H1 (cell line): Measurements from ENCODE around the gene THAP4. TPM values are rescaled to one million over a fixed set of nuclear protein-coding genes. Genes with fewer than 3 reads are reported as not detected.

Experiments
- CTCF ChIA-PET: fragments of 300-600 bp; sonication (Branson Sonifier 250); formaldehyde crosslinking; loops from one replicate; lab custom pipeline; 2021; ENCODE audit not compliant: partially characterized antibody; lab: Charles Lee
- POLR2A ChIA-PET: fragments of 300-600 bp; sonication (Branson Sonifier 250); formaldehyde crosslinking; loops from one replicate; lab custom pipeline; 2021; ENCODE audit warnings: inconsistent platforms; ENCODE audit not compliant: partially characterized antibody; lab: Charles Lee
- DNase-seq, 2 experiments: peaks; one replicate each; pipeline versions ENCODE4 v3.0.0 to v3.0.0-alpha.2; 2010 to 2022; ENCODE audit warnings: low spot score in 2 of 2, low read depth in 1 of 2, mixed read lengths in 1 of 2
- FAIRE-seq: peaks from 2 replicates; lab custom pipeline; 2011; peaks lifted over from hg19 to GRCh38; lab: Jason Lieb, UNC
- H2AFZ ChIP-seq: 2 replicates; pipeline ENCODE4 v1.8.1; 2012; ENCODE audit warnings: low read length, inconsistent platforms
- H2AK5ac ChIP-seq: 2 replicates; pipeline ENCODE4 v1.6.1; 2013; ENCODE audit warnings: low read depth, low read length
- H2BK120ac ChIP-seq: replicated peaks from 2 replicates; pipeline ENCODE3; 2013; ENCODE audit warnings: low read depth, low read length, inconsistent platforms
- H2BK12ac ChIP-seq: 2 replicates; pipeline ENCODE4 v1.6.1; 2013; ENCODE audit warnings: low read depth, low read length
- H2BK15ac ChIP-seq: 2 replicates; pipeline ENCODE4 v1.6.1; 2013; ENCODE audit warnings: low read length
- H2BK20ac ChIP-seq: 2 replicates; pipeline ENCODE4 v1.6.1; 2013; ENCODE audit warnings: low read length
- H2BK5ac ChIP-seq: 2 replicates; pipeline ENCODE4 v1.6.1; 2013; ENCODE audit warnings: low read depth, low read length
- H3K14ac ChIP-seq: 2 replicates; pipeline ENCODE4 v1.6.1; 2013; ENCODE audit warnings: inconsistent platforms; ENCODE audit not compliant: insufficient read length
- H3K18ac ChIP-seq: 2 replicates; pipeline ENCODE4 v1.6.1; 2013; ENCODE audit warnings: low read length; ENCODE audit errors: extremely low read depth
- H3K23ac ChIP-seq: 2 replicates; pipeline ENCODE4 v1.6.1; 2013; ENCODE audit warnings: inconsistent platforms; ENCODE audit not compliant: insufficient read length
- H3K23me2 ChIP-seq: 2 replicates; pipeline ENCODE4 v1.6.1; 2013; ENCODE audit warnings: low read depth, low read length
- H3K27ac ChIP-seq: 2 replicates; pipeline ENCODE4 v1.6.1; 2011; ENCODE audit warnings: low read depth, low read length, inconsistent platforms
- H3K27me3 ChIP-seq, 4 experiments: replicated peaks in 1 of 4; 1 replicate in 1 of 4; 2 replicates in 3 of 4; pipeline versions ENCODE4 v1.6.1 to v1.8.1; 2011 to 2013; ENCODE audit warnings: low read length in 3 of 4, mild to moderate bottlenecking in 3 of 4, inconsistent platforms in 2 of 4, mixed read lengths in 2 of 4, moderate library complexity in 1 of 4; ENCODE audit not compliant: control insufficient read depth in 3 of 4, insufficient read depth in 3 of 4; ENCODE audit errors: extremely low read depth in 1 of 4
- H3K36me3 ChIP-seq, 4 experiments: 2 replicates each; pipeline versions ENCODE4 v1.6.1 to v1.8.1; 2011 to 2013; ENCODE audit warnings: mild to moderate bottlenecking in 4 of 4, low read length in 3 of 4, moderate library complexity in 2 of 4, control low read depth in 1 of 4, inconsistent platforms in 1 of 4; ENCODE audit not compliant: insufficient read depth in 4 of 4, control insufficient read depth in 2 of 4
- H3K4ac ChIP-seq: replicated peaks from 2 replicates; pipeline ENCODE3; 2013; ENCODE audit warnings: low read length, low read depth, mixed read lengths, inconsistent platforms; ENCODE audit not compliant: insufficient read length
- H3K4me1 ChIP-seq, 4 experiments: replicated peaks in 1 of 4; 1 replicate in 1 of 4; 2 replicates in 3 of 4; pipeline versions ENCODE4 v1.6.1 to v1.8.1; 2011 to 2013; ENCODE audit warnings: low read length in 3 of 4, inconsistent platforms in 2 of 4, mixed read lengths in 1 of 4; ENCODE audit not compliant: insufficient read depth in 4 of 4, control insufficient read depth in 3 of 4
- H3K4me2 ChIP-seq, 2 experiments: 2 replicates each; pipeline versions ENCODE4 v1.6.1 to v1.8.1; 2011 to 2013; ENCODE audit warnings: low read depth in 2 of 2, low read length in 2 of 2, control low read depth in 1 of 2, inconsistent platforms in 1 of 2, mild to moderate bottlenecking in 1 of 2; ENCODE audit not compliant: insufficient read depth in 1 of 2
- H3K4me3 ChIP-seq, 4 experiments: fragments of 200-600, 300-600 bp in 1 of 4; sonication (generic), shearing (Covaris generic), sonication (Bioruptor Twin) in 1 of 4; 2 replicates each; pipeline versions ENCODE4 v1.5.1 to v1.8.1; 2011 to 2016; ENCODE audit warnings: low read length in 4 of 4, low read depth in 3 of 4, control low read depth in 2 of 4, inconsistent platforms in 2 of 4, mild to moderate bottlenecking in 2 of 4, mixed read lengths in 1 of 4, moderate library complexity in 1 of 4; ENCODE audit not compliant: insufficient read depth in 2 of 4; ENCODE audit errors: extremely low read depth in 1 of 4
- H3K56ac ChIP-seq: replicated peaks from 2 replicates; pipeline ENCODE3; 2013; ENCODE audit warnings: low read depth, mild to moderate bottlenecking, mixed read lengths, low read length, inconsistent platforms; ENCODE audit not compliant: insufficient read length
- H3K79me1 ChIP-seq: 2 replicates; pipeline ENCODE4 v1.6.1; 2013; ENCODE audit warnings: low read depth, low read length, control low read depth
- H3K79me2 ChIP-seq, 2 experiments: 2 replicates each; pipeline versions ENCODE4 v1.6.1 to v1.8.1; 2012 to 2013; ENCODE audit warnings: low read length in 2 of 2, mild to moderate bottlenecking in 2 of 2, inconsistent platforms in 1 of 2; ENCODE audit not compliant: insufficient read depth in 2 of 2, control insufficient read depth in 1 of 2
- H3K9ac ChIP-seq, 4 experiments: replicated peaks in 1 of 4; 1 replicate in 1 of 4; 2 replicates in 3 of 4; pipeline versions ENCODE4 v1.6.1 to v1.8.1; 2011 to 2013; ENCODE audit warnings: low read depth in 3 of 4, low read length in 3 of 4, control low read depth in 2 of 4, mild to moderate bottlenecking in 2 of 4, moderate library complexity in 2 of 4, inconsistent platforms in 1 of 4; ENCODE audit errors: extremely low read depth in 1 of 4
- H3K9me3 ChIP-seq, 2 experiments: 2 replicates each; pipeline versions ENCODE4 v1.6.1 to v1.8.1; 2012 to 2013; ENCODE audit warnings: mild to moderate bottlenecking in 2 of 2, moderate library complexity in 2 of 2, control low read depth in 1 of 2, inconsistent platforms in 1 of 2, low read depth in 1 of 2, low read length in 1 of 2, mixed read lengths in 1 of 2; ENCODE audit not compliant: insufficient read depth in 2 of 2
- H4K20me1 ChIP-seq, 2 experiments: replicated peaks in 1 of 2; 2 replicates each; pipeline versions ENCODE3 to v1.8.1; 2011 to 2013; ENCODE audit warnings: inconsistent platforms in 2 of 2, low read length in 2 of 2, mild to moderate bottlenecking in 1 of 2; ENCODE audit not compliant: insufficient read depth in 2 of 2, control insufficient read depth in 1 of 2
- H4K5ac ChIP-seq: 2 replicates; pipeline ENCODE4 v1.6.1; 2013; ENCODE audit warnings: low read length, low read depth, mixed read lengths, inconsistent platforms; ENCODE audit not compliant: insufficient read length
- H4K8ac ChIP-seq: 2 replicates; pipeline ENCODE4 v1.8.0; 2013; ENCODE audit warnings: mild to moderate bottlenecking, moderate library complexity, low read length, inconsistent platforms; ENCODE audit not compliant: insufficient read depth; ENCODE audit errors: extremely low read depth
- H4K91ac ChIP-seq: replicated peaks from 2 replicates; pipeline ENCODE3; 2013; ENCODE audit warnings: low read length, mixed read lengths, inconsistent platforms; ENCODE audit not compliant: insufficient read length
- BRCA1 ChIP-seq: IDR thresholded peaks from 2 replicates; pipeline ENCODE4 v1.6.1; 2012; ENCODE audit warnings: low read depth, low read length, improper control_type of control experiment
- EP300 ChIP-seq, 2 experiments: IDR thresholded peaks; 1 replicate in 1 of 2; 2 replicates in 1 of 2; pipeline ENCODE4 v1.6.1; 2011 to 2012; ENCODE audit warnings: low read depth in 2 of 2, low read length in 2 of 2, mild to moderate bottlenecking in 2 of 2, borderline replicate concordance in 1 of 2, inconsistent platforms in 1 of 2, moderate library complexity in 1 of 2
- EZH2 ChIP-seq: fragments of 200-600 bp; sonication (generic); IDR thresholded peaks from 2 replicates; pipeline ENCODE4 v1.7.1; 2012; ENCODE audit warnings: low read depth, mild to moderate bottlenecking, moderate library complexity, low read length, inconsistent platforms; ENCODE audit not compliant: severe bottlenecking
- NRF1 ChIP-seq: IDR thresholded peaks from 2 replicates; pipeline ENCODE4 v1.6.1; 2011; ENCODE audit warnings: mild to moderate bottlenecking, low read depth, low read length, improper control_type of control experiment
- TCF12 ChIP-seq: IDR thresholded peaks from 2 replicates; pipeline ENCODE4 v1.6.1; 2011; ENCODE audit warnings: low read depth, mild to moderate bottlenecking, low read length
- ZNF274 ChIP-seq: IDR thresholded peaks from 2 replicates; pipeline ENCODE4 v1.7.0; 2012; ENCODE audit warnings: low read length, borderline replicate concordance; ENCODE audit errors: extremely low read depth
- WGBS, 2 experiments: shearing (Covaris generic) in 1 of 2; methylation state at CpG; one replicate each; pipeline versions ENCODE4 v1.1.6 to v1.1.7; 2013 to 2015; ENCODE audit warnings: low lambda C conversion rate in 2 of 2, mixed read lengths in 2 of 2, inconsistent platforms in 1 of 2, low coverage in 1 of 2, missing lambda C conversion rate in 1 of 2; ENCODE audit not compliant: insufficient replicate concordance in 2 of 2, insufficient coverage in 1 of 2, insufficient read length in 1 of 2; ENCODE audit errors: extremely low coverage in 1 of 2, missing lambda C conversion rate in 1 of 2; 5-methylcytosine and 5-hydroxymethylcytosine counted together
- polyA plus RNA-seq, 7 experiments: library from polyadenylated mRNA; depleted of rRNA in 3 of 7; stranded (reverse) in 5 of 7; unstranded in 2 of 7; fragments of >200 nt in 5 of 7; fragments of 200-250 nt in 2 of 7; gene quantifications; 1 replicate in 5 of 7; 2 replicates in 1 of 7; 4 replicates in 1 of 7; pipeline versions ENCODE4 v1.2.1 to v1.2.3, GENCODE V29; 2011 to 2013; ENCODE audit warnings: missing spikeins in 2 of 7, mixed read lengths in 2 of 7
- total RNA-seq: library from RNA; stranded (reverse); fragmentation: NEBNext Ultra II Directional; extraction: Animal tissue kit (Norgen Biotek cat#: 25700); gene quantifications from 2 replicates; pipeline ENCODE4 v1.2.1, GENCODE V29; 2021
- TF ChIP-seq, protein P1 (sequence below): IDR thresholded peaks from 2 replicates; pipeline ENCODE4 v1.6.1; 2012; ENCODE audit warnings: low read length, inconsistent platforms
- TF ChIP-seq, protein P2 (sequence below), 3 experiments: IDR thresholded peaks; 1 replicate in 2 of 3; 2 replicates in 1 of 3; pipeline versions ENCODE4 v1.5.1 to v1.6.1; 2011; ENCODE audit warnings: low read length in 3 of 3, mild to moderate bottlenecking in 3 of 3, inconsistent platforms in 2 of 3, low read depth in 1 of 3, moderate library complexity in 1 of 3; ENCODE audit not compliant: insufficient read depth in 1 of 3; ENCODE audit errors: control extremely low read depth in 1 of 3

THAP4 gene
- total and polyA plus RNA-seq, 2 of the 8 experiments (the other 6 are each of a cell fraction or from before 2014, with no cell fraction given) = 78.9 to 83.6 TPM

DNA sequence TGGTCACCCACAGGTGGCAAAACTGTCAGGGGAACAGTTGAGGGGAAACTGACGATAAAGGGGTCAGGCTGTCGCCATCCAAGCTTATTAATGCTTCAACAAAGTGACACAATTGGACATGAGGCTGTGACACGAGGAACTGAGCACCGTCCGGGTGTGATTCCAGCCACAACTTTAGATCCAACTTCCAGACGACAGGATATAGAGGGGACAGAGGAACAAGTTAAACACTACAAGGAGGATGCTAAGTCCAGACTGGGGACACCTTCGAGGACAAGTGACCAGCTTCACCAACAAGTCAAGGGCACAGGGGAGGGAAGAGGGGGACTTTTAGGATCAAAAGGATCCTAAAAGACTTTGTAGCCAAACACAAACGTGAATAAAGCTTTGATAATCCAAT lies 54.6 kb downstream of the THAP4 start:
- Histone ChIP-seq H3K9ac (no peak overlapping the region), H3K4me1 (peaks cover 0 to 3% (median 1%) of the 10 kb centered on the region in 4 experiments; a peak in 1 of 7 replicates), H2BK20ac (no peak overlapping the region), H4K91ac (no peak overlapping the region), H3K4ac (no peak overlapping the region), H3K9me3 (peaks cover 17 to 19% of the 10 kb centered on the region in 2 experiments), H3K27ac (no peak overlapping the region), H4K5ac (no peak overlapping the region), H4K20me1 (no peaks in the 10 kb centered on the region), H3K27me3 (no peaks in the 10 kb centered on the region), H2BK5ac (no peak overlapping the region), H3K4me3 (no peak overlapping the region), H3K79me1 (no peaks in the 10 kb centered on the region), H2AFZ (no peak overlapping the region), H3K4me2 (no peak overlapping the region), H2BK15ac (no peak overlapping the region), H2BK12ac (no peak overlapping the region), H3K23me2 (no peaks in the 10 kb centered on the region), H3K18ac (no peak overlapping the region), H3K36me3 (peaks cover 0 to 29% (median 7%) of the 10 kb centered on the region in 4 experiments; a peak in 4 of 8 replicates), H2AK5ac (no peak overlapping the region), H2BK120ac (no peak overlapping the region), H3K14ac (no peak overlapping the region), H3K56ac (no peak overlapping the region), H3K79me2 (no peaks in the 10 kb centered on the region), H4K8ac (no peak overlapping the region), H3K23ac (no peak overlapping the region)
- 90% methylated on average over 8 of the region's 8 CpGs; no CpG with 5 or more reads in 1 of the 2 experiments for WGBS, 2 experiments
- DNase-seq = no peak
- FAIRE-seq = no peak
- ChIA-PET CTCF (interaction anchor here (1.1 to 1.2 kb wide), 2 partner anchors 13 to 16 kb away, joined by 3 to 5 read pairs; no protein-coding TSS in a partner anchor), POLR2A (interaction anchor here (1.2 kb wide), 1 partner anchor 11 kb away, joined by 3 read pairs; no protein-coding TSS in a partner anchor)
- no peak for TF ChIP-seq BRCA1
- TF ChIP-seq, protein P1, sequence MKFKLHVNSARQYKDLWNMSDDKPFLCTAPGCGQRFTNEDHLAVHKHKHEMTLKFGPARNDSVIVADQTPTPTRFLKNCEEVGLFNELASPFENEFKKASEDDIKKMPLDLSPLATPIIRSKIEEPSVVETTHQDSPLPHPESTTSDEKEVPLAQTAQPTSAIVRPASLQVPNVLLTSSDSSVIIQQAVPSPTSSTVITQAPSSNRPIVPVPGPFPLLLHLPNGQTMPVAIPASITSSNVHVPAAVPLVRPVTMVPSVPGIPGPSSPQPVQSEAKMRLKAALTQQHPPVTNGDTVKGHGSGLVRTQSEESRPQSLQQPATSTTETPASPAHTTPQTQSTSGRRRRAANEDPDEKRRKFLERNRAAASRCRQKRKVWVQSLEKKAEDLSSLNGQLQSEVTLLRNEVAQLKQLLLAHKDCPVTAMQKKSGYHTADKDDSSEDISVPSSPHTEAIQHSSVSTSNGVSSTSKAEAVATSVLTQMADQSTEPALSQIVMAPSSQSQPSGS = no peak
- TF ChIP-seq NRF1 = no peak
- TF ChIP-seq EZH2 = no peak
- no peak for TF ChIP-seq ZNF274
- TF ChIP-seq EP300 (IDR thresholded peaks at IDR 0.05; ENCODE audit: borderline replicate concordance in 1 of 2, low read depth in 2 of 2, low read length in 2 of 2) = no peak
- TF ChIP-seq TCF12 = no peak
- TF ChIP-seq, protein P2, sequence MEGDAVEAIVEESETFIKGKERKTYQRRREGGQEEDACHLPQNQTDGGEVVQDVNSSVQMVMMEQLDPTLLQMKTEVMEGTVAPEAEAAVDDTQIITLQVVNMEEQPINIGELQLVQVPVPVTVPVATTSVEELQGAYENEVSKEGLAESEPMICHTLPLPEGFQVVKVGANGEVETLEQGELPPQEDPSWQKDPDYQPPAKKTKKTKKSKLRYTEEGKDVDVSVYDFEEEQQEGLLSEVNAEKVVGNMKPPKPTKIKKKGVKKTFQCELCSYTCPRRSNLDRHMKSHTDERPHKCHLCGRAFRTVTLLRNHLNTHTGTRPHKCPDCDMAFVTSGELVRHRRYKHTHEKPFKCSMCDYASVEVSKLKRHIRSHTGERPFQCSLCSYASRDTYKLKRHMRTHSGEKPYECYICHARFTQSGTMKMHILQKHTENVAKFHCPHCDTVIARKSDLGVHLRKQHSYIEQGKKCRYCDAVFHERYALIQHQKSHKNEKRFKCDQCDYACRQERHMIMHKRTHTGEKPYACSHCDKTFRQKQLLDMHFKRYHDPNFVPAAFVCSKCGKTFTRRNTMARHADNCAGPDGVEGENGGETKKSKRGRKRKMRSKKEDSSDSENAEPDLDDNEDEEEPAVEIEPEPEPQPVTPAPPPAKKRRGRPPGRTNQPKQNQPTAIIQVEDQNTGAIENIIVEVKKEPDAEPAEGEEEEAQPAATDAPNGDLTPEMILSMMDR (IDR thresholded peaks at IDR 0.05; ENCODE audit: control extremely low read depth in 1 of 3, insufficient read depth in 1 of 3, low read depth in 1 of 3, low read length in 3 of 3) = no peak
